HG03342 (cell line): ENCODE data around the gene LRP6.
"Not testable (repeated sequence)": the region's sequence is repeated elsewhere in the genome, so short reads cannot be mapped to it uniquely, and the experiment has no call there.

Source experiments
- ATAC-seq: cut with Tn5 transposase; IDR thresholded peaks from one replicate; pipeline ENCODE4 v1.9.1; 2021; ENCODE audit warnings: mild to moderate bottlenecking, moderate library complexity; ENCODE audit not compliant: unreplicated experiment

LRP6 gene

DNA sequence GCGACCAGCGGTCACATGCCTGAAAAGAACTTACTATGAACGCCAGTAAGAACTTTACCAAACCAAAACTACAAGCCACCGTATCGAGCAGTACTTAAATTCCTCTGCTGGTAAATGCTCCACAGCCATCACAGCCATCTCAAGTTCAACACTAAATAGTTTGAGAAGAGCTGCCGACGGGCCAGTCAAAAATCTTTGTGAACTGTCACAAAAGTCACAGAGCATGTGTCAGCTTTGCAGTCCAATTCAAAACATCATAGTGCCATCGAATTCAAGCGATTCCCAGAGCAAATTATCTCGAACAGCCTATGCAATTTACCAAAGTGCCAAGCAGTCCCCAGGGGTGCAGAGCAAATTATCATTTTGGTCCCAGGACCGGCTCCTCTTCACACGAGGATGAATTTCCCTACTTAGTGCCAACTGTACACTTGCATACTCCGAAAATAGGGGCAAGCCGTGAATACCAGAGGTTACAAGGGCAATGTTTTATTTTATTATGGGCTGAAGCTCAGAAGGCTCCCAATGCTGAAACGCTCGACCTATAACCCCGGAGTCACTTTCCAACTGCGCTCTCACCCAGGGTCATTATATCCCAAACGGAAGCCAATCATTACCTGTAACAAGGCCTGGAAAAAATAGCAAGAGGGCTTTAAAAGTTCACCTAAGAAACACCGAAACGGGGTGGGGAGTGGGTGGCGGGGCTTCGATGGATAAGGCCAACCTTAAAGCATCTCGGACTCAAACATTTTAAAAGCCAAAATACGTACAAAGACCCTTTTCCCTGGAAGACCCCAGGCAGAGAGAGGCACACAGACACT, 1.1 kb downstream of the LRP6 start:
- no peak for ATAC-seq

DNA sequence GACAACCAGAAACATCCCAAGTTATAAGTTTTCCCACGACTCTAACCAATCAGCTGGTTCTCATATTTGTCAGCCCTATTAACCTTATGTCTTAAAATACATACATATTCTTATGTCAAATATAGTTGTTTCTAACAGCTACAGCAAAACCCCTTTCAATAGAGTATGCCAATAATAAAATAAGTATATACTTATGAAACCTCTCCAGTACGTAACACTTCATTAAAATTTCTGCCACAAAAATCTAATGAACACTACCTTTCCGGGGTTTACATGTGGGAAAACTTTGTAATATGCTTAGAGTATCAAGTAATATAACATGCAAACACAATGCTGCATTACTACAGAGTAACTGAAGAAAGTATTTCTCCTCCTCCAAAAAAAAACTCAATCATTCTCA, 1.8 kb downstream of the LRP6 start:
- no peak for ATAC-seq

DNA sequence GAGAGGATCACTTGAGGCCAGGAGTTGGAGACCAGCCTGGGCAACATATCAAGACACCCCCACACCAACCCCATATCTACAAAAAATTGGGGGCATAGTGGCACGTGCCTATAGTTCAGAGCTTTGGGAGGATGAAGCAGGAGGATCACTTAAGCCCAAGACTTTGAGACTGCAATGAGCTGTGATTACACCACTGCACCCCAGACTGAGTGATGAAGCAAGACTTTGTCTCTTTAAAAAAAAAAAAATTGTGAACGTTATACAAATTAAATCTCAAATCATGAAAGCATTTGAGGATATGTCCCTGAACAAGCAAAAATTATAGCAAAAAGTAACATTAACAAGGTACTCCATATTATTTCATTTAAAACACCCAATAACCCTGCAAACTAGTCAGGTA, 2.9 kb downstream of the LRP6 start:
- ATAC-seq: no peak

DNA sequence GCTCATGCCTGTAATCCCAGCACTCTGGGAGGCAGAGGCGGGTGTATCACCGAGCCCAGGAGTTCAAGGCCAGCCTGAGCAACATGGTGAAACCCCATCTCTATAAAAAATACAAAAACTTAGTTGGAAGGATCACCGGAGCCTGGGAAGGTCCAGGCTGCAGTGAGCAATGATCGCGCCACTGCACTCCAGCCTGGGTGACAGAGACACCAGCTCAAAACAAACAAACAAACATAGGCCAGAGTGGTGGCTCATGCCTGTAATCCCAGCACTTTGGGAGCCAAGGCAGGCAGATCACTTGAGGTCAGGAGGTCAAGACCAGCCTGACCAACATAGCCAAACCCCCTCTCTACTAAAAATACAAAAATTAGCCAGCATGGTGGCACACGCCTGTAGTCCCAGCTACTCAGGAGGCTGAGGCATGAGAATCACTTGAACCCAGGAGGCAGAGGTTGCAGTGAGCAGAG, 10.5 kb downstream of the LRP6 start:
- not testable (repeated sequence) for ATAC-seq

- ATAC-seq: no peak
Measured at GRCh38 chr12:12254553-12254952, 12.3 kb downstream of the LRP6 start.

DNA sequence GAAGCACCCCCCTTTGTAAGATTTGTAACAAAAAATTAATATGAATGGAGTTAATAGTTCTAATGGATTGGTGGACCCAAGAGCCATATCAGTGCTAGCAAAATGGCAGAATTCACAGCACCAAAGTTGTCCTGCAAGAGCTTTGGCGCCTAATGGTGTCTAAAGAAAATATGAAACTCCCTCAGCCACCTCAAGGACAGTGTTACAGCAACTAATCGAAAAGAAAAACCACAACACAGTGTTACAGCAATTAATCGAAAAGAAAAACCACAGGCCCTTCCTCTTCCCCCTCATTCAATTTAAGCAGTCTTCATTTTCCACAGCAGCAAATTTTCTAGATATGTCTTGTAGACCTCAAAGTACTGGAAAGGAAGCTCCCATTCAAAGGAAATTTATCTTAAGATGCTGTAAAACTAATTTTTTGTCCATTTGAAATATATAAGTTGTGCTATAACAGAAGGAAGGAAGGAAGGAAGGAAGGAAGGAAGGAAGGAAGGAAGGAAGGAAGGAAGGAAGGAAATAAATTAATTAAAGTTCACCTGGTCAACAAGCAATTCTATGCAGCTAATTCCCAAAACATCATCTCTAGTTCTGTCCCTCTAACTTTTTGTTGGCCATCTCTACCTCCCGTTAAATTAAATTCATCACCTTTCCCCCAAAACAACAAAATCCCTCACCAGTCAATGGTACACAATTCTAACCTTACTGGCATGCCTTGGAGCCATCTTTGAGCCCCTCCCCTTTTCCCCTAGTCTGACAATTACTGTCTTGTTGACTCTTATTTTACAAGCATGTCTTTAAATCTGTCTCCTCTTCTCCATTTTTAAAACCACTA, 17.4 kb downstream of the LRP6 start:
- ATAC-seq: no peak

DNA sequence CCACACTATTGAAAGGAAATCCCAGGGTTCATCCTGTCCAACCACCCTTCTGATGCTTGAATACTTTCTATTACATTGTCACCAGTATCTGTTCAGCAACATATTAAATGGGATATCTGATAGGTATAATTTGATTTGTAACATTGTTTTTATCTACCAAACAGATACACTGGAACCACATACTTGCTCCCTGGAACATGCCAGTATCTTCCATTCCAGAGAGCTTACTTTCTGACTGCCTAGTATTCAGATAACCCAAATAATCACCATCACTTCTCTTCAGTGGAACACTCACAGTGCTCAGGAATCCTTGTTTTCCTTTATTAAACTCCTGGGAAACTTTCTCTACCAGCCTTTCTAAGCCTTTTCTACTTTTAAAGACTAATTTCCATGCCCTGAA, 19.3 kb downstream of the LRP6 start:
- no peak for ATAC-seq

DNA sequence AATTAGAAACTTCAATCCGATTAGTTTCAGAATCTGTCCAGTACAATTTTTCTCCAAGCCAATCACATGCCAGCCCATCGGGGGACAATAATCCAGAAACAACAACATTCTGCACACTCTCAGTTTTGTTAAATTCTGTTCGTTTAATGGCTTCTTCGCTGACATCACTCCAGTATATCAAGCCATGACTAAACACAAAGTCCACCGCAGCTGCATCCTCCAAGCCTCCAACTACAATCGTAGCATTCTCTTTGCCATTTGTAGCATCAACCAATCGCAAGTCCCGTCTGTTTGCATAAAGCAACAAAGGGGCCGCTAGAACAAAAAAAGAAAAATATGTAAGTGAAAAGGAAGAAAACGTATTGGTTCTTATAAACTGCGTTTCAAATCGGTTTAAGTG, 22.5 kb downstream of the LRP6 start:
- no peak for ATAC-seq

DNA sequence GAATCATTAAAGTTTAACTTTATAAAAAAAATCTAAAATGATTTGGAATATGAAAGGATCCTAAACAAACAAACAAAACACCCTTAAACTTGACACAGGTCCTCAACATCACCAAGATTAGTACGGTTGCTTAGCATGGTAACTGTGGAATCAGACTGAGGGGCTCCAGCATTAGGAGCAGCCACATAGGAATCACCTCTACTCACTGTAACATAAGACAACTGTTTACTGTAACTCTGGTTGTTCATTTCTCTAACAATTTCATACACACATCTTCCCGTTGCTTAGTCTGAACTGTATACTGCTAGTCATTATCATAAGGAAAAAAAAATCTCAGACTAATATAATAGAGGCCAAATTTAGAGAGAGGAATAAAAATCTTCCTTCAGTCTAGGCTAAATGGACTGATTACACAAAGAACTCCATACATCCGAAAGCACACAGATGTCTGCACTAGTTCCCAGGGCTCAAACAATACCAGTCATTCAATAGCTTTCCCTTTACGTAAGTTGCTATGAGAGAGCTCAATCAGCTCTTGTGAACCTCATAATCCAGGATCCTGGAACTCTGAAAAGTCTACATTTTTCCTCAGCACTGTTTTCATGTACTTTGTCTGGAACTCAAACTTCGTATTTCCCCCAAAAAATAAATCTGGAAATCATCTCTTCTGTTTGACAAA, 26.0 kb downstream of the LRP6 start:
- ATAC-seq: no peak

DNA sequence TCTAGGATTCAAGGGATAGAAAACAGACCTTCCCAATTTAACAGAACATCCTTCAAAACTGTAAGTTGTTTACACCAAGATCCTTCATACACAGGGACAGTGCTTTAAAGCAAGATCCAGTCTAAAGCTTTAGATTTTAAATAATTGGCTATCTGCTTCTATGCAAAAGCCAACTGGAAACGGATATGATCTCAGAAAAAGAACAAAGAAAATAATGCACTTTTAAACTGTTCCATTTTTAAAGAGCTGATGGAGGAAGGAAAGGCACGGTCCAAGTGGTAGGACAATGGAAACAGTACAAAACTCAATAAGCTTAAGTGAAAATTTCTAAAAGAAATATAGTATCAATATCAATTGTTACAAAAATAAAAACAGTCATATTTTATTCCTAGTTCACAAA, 27.7 kb downstream of the LRP6 start:
- ATAC-seq: no peak

- ATAC-seq: no peak
Measured at GRCh38 chr12:12238605-12239004, 28.2 kb downstream of the LRP6 start.

DNA sequence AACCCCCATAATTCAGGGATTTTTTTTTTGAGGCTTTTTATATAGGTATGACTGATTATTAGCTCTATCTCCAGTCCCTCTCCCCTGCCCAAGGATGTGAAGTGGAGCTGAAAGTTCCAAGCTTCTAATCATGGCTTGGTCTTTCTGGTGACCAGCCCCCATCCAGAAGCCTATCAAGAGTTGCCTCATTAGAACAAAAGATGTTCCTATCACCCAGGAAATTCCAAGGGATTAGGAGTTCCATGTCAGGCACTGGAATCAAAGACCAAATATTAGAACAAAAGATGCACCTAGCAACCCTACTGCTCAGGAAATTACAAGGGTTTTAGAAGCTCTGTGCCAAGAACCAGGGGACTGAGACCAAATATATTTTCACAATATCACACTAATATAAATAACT, 29.9 kb downstream of the LRP6 start:
- no peak for ATAC-seq

- no peak for ATAC-seq
Measured at GRCh38 chr12:12230275-12230674, 36.6 kb downstream of the LRP6 start.

DNA sequence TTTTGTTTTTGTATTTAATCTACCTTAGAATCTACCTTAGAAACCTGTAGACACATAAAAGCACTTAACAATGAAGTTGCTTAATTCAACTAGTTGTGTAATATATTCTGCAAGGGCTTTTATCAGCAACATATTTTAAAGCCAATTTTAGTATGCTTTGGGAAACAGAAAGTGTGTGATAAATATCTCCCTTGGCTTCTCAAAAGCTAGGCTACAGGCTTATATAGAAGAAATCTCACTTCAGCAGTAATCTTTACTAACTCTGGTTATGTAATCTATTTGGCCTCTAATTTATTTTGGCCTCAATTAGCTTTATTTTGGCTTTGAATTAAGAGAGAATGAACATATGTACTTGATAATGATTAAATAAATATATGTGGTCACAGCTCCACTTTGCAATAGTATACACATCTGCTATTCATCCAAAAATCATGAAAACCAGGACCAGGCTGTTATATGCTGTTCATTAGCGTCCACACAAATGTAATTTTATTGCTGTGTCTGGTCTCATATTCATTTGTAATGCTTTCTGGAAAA, 37.2 kb downstream of the LRP6 start:
- ATAC-seq: no peak

GRCh38 chr12:12228402-12228801, 38.4 kb downstream of the LRP6 start:
- no peak for ATAC-seq

DNA sequence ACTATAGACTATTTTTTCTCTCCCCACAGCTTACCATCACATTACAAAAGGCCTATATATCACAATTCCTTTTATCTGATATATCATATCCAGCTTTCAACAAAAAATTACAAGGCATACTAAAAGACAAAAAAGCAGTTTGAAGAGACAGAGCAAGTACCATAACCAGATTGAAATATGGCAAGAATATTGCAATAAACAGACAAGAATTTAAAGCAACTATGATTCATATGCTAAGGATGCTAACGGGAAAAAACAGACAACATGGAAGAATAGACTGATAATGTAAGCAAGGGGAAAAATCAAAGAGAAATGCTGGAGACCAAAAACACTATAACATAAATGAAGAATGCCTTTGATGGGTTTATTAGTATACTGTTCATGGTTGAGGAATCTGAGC, 40.7 kb downstream of the LRP6 start:
- no peak for ATAC-seq

DNA sequence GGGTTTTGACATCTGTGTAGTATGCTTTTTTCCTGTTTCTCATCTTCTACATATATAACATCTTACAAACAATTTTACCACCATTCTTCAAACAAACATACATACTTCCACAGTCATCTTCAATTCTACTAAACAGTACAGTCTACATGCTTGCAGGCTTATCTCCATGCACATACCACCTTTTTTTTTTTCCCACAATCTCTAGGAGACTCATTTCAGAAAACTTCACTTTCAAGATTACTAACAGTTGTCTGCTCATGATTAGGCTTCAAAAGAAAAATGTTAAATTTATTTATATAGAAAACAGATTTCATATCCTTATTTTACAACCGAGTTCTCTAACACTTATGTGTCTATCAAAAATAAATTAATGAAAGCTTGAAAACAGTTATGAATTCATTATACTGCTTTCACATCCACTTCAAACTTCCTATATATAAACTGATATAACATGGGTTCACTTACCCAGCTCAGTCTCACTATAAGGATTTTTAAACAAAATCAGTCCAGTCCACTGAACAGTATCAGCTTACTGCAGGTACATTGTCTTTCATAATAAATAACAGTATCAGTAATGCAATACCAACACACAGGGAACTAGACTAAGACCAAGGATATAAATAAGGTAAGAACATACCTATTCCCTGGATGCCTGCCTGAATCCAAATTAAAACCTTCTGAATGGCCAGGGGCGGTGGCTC, 42.5 kb downstream of the LRP6 start:
- no peak for ATAC-seq

DNA sequence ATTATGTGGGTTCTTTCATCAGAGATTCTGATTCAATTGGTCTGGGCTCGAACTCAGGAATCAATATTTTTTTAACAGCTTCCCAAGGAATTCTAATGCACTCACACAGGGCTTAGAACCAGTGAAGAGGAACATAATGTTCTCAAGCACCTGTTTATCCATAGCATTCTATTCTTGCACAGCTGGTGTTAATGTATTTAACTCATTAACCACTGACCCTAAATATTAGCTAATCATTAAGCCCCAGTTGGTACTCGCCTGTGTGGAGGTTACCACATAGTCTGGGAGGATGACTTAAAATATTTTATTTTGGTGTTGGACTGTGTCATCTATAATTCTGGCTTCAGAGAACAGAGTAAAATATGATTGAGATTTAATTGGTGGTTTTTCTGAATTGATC, 45.3 kb downstream of the LRP6 start:
- ATAC-seq: no peak

- ATAC-seq: no peak
Measured at GRCh38 chr12:12219664-12220063, 47.2 kb downstream of the LRP6 start.

GRCh38 chr12:12217018-12217359, 49.9 kb downstream of the LRP6 start:
- no peak for ATAC-seq
